Heart left ventricle (tissue), 13 donors: ENCODE data around the gene HOXC10.

Experiments used
- POLR2A ChIP-seq, 2 donors: fragments of 450-650 bp; IDR thresholded peaks; one replicate each; pipeline ENCODE4 v1.6.1; 2017; ENCODE audit warnings: antibody characterized with exemption in 2 of 2, mild to moderate bottlenecking in 2 of 2, moderate library complexity in 2 of 2
- TF ChIP-seq, protein P1 (sequence below), 12 donors: fragments of 200-600 bp; sonication (generic) in 4 of 12; IDR thresholded peaks; one replicate each; pipeline versions ENCODE4 v1.5.0 to v1.8.0; 2018 to 2022; ENCODE audit warnings: antibody characterized with exemption in 12 of 12, mild to moderate bottlenecking in 5 of 12
- donor health status: ischemic (EF 13 %, LVEDD 7.1; RV severe dilation, severe dysfunction).
- donor health status: DM: no; HTN: yes; CAD: no.
- donor health status: DM: no; HTN: no; CAD: no.
- donor health status: ischemic (EF 25% LVEDD 6.9; RV normal size, moderate dysfunction).
- donor health status: ischemic (EF 25% LVEDD 5.7; RV mildly dilated, moderate dysfunction).
- donor health status: ischemic (EF 35%, LVEDD 5.7; RV mildly dilated, moderate dysfunction).
- donor health status: nonischemic (EF 11% LVEDD 7.7; RV severe dilation, severe dysfunction).
- donor health status: DM: yes; HTN: yes; CAD: no.
- donor health status: PGD.
- donor health status: ischemic (EF 29% LVEDD 5.4; RV normal size, mild dysfunction).
- donor health status: nonischemic (EF 23%, LVEDD 6.1; RV moderate dilation, normal function).

DNA sequence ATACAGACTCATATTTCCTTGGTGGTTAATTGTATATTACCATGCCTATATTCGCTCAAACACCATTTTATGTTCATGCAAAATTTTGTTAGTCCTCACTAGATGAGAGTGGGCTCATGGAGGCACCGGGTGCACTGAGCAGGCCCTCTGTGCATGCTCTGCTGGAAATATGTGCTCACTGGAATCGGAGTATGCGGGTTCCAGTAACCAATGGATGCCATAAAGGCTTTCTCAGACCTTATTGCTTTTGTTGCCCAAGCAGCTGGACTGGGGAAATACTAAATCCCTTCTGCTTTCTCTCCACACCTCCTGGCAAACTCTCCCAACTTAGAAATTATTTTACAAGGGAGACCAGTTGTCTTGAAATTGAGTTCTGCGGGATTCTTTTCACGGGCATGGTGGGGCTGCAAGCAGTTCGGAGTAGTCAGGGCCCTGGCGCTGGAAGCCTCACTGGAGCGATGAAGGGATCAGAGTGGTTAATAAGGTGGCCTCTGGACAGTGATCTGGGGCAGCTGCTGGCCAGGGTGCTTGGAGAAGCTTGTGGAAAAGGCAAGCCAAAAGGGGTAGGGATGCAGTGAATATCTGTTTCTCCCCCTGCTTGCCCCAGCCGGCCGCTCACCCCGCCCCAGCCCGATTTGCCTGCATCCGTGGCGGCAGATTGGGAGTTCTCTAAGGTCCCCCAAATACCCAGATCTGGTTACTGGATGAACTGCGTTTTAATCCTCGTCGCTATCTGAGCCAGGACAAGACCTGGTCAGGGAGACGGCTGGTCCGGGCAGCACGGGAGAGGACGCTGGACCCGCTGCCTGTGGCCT lies 35.9 kb downstream of the HOXC10 start:
- TF ChIP-seq, protein P1, sequence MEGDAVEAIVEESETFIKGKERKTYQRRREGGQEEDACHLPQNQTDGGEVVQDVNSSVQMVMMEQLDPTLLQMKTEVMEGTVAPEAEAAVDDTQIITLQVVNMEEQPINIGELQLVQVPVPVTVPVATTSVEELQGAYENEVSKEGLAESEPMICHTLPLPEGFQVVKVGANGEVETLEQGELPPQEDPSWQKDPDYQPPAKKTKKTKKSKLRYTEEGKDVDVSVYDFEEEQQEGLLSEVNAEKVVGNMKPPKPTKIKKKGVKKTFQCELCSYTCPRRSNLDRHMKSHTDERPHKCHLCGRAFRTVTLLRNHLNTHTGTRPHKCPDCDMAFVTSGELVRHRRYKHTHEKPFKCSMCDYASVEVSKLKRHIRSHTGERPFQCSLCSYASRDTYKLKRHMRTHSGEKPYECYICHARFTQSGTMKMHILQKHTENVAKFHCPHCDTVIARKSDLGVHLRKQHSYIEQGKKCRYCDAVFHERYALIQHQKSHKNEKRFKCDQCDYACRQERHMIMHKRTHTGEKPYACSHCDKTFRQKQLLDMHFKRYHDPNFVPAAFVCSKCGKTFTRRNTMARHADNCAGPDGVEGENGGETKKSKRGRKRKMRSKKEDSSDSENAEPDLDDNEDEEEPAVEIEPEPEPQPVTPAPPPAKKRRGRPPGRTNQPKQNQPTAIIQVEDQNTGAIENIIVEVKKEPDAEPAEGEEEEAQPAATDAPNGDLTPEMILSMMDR (IDR thresholded peaks at IDR 0.05): no peak
- TF ChIP-seq POLR2A (IDR thresholded peaks at IDR 0.05): no peak
